Stimulated activated CD4-positive, alpha-beta T cell treated with anti-CD3 and anti-CD28 coated beads, Interleukin-2, amount 100 ng/mL, for 4 hours (primary cell): Measurements from ENCODE around the gene TCTN2.

Experiments used
- DNase-seq: peaks from one replicate; pipeline ENCODE4 v3.0.0-alpha.2; 2020; ENCODE audit warnings: low read depth

TCTN2 gene

DNA sequence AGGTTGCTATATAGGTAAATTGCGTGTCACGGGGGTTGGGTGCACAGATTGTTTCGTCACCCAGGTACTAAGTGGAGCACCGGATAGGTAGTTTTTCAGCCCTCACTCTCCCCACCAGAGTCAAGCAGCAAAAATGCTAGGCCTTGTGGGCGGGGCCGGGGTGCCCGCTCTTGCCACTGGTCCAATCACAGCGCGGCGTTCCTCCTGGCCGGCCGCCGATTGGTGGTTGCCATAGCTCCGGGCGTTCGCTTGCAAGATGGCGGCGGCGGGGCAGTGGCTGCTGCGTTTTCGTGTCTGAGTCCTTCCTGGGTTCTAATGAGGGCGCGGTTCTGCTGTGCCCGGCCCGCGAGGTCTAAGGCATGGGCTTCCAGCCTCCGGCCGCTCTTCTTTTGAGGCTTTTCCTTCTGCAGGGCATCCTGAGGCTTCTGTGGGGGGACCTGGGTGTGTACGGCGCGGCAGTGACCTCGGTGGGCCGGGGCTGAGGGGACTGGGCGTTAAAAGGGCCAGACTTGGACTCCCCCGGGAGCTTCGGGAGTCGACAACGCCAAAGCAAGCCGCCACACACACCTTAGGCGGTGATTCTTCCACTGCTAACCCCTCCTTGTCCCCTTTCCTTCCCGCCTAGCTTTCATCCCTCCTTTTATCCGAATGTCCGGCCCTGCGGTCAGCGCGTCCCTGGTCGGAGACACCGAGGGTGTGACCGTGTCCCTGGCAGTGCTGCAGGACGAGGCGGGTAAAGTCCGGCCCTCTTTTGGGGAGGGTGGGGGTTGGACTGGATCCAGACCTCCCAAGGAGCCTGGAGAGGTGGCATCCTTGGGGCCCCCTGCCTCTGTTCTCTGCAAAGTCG lies at the start of gene TCTN2:
Gene TCTN2 (plus strand): TSS at position 232 of the 847 bp plus-strand sequence. CDS start 128 bp downstream, at position 360.
- peak; percentile 88 for DNase-seq

- no peak for DNase-seq
These were observed 49.0 kb upstream of the TCTN2 start for GRCh38 chr12:123621619-123622530.

DNA sequence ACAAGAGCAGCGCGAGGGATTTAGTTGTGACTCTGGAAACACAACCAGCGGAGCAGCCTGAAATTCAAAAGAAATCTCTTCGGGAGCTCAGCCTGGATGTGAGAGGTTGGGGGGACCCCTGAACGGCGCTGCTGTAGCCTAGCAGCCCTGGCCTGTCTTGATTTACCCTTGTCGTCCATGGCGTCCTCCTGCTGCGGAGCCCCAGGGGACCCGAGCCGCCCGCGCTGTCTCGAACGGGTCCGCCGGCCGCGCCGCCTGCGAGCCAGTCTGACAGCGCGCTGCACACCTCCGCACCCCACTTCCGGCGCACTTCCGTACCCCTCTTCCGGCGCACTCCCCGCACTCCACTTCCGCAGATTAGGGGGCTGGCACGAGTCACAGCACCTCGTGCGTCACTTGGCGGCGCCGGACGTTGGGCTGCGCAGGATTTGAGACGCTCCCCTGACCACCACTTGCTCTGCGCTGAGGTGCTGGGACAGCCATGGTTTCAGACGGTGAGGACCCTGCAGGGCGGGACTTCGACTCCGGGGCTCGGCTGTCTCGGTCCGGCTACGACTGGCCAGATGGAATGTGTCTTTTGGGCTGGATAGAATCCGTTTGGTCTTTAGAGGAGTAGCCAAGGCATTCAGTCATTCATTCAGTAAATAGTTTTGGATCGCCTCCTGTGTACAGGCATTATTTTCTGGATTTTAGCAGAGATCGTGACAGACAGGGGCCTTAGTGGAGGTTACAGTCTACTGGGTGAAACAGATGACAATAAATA lies 37.4 kb upstream of the TCTN2 start, which contains the start of the genes EIF2B1 and GTF2H3:
Gene EIF2B1 (minus strand): TSS at position 308 of the 763 bp plus-strand sequence. CDS start 129 bp downstream, at position 179.
Gene GTF2H3 (plus strand): TSS at position 451 of the 763 bp plus-strand sequence. CDS start 31 bp downstream, at position 482.
- peak; percentile 94 for DNase-seq

DNA sequence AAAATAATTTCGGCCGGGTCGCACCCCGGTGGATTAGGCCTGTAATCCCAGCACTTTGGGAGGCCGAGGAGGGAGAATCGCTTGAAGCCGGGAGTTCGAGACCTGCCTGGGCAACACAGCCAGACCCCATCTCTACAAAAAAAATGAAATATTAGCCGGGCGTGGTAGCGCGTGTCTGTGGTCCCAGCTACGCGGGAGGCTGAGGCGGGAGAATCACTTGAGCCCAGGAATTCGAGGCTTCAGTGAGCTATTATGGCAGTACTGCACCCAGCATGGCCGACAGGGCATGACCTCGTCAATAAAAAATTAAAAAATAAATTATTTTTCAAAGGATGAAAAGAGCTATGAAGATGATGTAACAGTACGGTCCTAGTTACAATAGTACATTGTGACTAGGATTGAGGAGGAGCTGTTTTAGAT lies 36.8 kb upstream of the TCTN2 start:
- DNase-seq: no peak

- DNase-seq: no peak
These were observed 27.0 kb upstream of the TCTN2 start for GRCh38 chr12:123643911-123644310.

DNA sequence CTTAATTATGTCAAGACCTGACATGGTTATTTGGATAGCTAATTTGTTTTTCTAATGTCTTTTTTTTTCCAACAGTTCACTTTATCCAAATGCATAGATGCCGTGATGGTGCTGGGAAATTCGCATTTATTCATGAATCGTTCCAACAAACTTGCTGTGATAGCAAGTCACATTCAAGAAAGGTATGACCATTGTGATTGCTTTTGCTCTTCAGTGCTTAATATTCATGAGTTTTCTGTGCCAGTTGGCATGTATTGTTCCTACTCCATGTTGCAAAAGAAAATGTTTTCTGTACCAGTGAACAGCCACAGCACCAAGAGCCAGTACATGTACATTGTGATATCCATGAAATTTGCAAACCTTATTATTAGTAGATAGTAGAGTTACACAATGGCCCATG lies 25.5 kb upstream of the TCTN2 start:
- no peak for DNase-seq

DNA sequence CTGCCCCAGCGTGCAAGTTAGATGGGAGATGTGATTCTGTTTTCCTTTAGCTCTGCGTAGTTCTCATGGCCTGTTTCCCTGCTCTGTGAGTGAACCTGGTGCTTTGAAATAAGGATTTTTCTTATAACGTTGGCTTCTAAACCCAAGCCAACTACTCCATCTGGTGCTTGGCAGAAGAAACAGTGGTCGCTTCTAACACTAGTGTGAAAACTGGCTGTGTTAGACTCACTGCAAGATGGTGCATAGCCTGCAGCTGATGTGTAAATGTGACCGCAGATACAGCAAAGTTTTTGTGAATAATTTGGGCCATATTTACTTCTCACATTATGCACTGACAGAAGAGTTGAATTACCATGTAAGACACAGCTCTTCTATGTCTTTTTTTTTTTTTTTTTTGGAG lies 25.0 kb upstream of the TCTN2 start:
- no peak for DNase-seq

DNA sequence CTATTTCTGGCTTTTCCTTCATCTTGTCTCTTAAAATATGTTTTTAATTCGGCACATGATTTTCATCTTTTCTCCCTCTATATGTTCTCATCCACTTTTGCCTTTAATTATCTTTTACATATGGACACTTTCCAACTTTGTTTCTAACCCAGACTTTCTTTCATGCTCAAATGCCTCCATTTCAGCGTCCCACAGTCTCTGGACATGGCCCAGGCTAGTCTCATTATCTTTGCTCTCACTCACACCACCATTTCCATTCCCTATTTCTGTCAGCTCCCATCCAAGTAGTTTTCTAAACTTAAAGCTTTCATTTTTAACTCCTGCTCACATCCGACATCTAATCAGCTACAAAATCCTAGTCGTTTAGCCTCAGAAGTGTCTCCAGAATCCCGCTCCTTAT lies 22.5 kb upstream of the TCTN2 start:
- no peak for DNase-seq

GRCh38 chr12:123654129-123654701 lies 16.7 kb upstream of the TCTN2 start:
- DNase-seq: no peak

DNA sequence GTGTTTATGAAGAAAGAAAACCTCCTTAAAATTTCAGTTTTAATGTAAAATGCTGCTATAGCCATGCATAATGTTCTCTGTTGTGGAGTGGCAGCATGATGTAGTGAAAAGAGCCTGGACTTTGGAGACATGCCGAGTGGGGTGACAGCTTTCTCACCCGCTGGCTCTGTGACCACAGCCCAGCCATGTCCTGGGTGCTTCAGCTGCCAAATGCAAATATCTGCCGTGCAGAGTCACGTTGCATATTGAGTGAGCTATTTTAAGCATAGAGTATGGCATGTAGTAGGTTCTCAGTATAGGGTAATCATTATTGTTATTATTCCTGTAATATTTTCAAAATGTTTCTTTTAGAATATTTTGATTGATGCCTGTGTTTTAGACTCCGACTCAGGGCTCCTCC lies 15.5 kb upstream of the TCTN2 start:
- no peak for DNase-seq

DNA sequence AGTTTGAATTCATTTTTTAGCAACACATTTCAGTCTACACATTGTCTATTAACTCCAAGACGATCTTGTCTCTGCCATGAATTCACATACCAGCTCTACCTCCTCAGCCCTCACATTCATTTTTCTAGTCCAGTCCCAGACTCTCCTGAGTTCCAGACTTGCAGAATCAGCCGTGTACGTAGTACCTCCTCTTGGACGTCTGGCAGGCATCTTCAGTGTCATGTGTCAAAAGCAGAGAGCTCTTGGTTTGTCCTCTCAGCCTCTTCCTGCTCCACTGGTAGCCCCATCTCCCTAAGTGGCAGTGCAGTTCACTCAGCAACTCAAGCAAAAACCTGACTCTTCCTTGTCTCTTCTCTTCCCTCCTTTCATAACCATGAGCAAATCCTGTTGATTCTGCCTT lies 14.5 kb upstream of the TCTN2 start:
- DNase-seq: no peak

DNA sequence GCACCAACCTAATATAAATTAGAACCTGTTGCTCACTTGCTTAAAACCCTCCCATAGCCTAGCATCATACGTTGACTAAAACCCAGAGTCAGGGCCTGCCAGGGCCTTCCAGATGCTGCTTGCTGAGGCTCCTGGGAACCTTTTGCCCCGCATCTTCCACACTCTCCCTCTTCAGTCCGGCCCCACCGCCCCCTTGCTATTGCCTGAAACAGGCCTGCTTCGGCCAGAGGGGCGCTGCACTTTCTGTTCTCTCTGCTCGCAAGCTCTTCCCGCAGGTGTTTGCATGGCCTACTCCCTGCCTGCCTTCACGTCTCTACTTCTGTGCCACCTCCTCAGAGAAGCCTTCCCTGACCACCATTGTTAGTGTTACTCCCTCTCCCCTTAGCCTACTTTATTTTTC lies 13.7 kb upstream of the TCTN2 start:
- DNase-seq: no peak

GRCh38 chr12:123659996-123660727 lies 10.8 kb upstream of the TCTN2 start:
- DNase-seq: no peak

- DNase-seq: no peak
These were observed 3.1 kb upstream of the TCTN2 start for GRCh38 chr12:123667771-123668170.

GRCh38 chr12:123671876-123672275 lies 963 bp downstream of the TCTN2 start:
- DNase-seq: no peak

GRCh38 chr12:123675436-123675835 lies 4.5 kb downstream of the TCTN2 start:
- no peak for DNase-seq

DNA sequence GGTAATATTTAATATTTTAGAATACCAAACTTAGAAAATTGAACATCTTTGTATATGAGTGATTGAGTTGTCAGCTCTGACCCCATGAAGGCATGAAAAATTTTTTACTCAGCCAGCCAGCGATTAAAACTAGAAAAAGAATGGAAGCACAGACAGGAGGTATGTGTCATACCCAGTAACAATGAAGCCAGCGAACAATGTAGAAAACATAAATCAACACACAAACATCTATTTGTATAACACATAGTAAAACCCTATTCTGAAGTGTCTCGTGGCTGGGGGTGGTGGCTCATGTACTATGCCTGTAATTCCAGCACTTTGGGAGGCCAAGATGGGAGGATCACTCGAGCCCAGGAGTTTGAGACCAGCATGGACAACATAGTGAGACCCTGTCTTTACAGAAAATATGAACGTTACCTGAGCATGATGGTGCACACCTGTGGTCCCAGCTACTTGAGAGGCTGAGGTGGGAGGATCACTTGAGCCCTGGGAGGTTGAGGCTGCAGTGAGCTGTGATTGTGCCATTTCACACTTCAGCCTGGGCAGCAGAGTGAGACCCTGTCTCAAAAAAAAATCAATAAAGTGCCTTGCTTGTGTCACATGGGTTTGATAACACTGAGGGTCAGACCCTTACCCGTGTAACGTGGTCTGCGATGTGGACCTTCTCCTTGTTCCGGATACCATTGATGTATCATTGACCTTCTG lies 5.9 kb downstream of the TCTN2 start:
- DNase-seq: no peak

DNA sequence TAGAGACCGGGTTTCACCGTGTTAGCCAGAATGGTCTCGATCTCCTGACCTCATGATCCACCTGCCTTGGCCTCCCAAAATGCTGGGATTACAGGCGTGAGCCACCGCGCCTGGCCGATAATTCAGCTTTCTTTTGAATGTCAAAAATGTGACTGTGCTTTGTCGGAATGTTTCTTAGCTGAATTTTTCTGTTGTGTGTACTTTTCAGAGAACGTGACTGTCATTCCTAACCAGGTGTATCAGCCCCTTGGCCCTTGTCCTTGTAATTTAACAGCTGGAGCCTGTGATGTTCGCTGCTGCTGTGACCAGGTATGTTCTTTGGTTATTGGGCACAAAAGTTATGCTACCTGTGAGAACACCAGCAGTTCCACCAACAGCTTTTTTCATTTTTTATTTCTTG lies 8.1 kb downstream of the TCTN2 start:
- DNase-seq: no peak

- no peak for DNase-seq
These were observed 10.7 kb downstream of the TCTN2 start for GRCh38 chr12:123681605-123682004.

DNA sequence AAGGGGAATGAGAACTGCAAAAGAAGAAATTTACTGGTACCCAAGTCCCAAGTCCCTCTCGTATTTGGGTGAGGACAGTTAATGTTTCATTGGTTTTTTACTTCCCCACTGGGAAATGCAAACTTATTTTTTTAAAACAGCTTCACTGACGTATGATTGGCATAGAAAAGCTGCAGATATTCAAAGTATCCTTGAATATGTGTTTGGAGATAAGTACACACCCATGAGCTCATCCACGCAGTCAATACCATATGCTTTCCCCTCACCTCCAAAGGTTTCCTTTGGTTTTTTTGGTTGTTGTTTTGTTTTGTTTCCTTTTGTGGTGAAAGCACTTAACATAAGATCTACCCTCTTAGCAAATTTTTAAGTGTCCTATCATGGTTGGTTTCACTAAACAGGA lies 13.1 kb downstream of the TCTN2 start:
- no peak for DNase-seq
